Chondrocyte (in vitro differentiated cells): Measurements from ENCODE around the gene SPEF2. TPM values are rescaled to one million over a fixed set of nuclear protein-coding genes. Genes with fewer than 3 reads are reported as not detected.

Source experiments
- DNase-seq: peaks from one replicate; pipeline ENCODE4 v3.0.0; 2021; ENCODE audit warnings: mixed read lengths, low spot score
- H3K27ac Mint-ChIP-seq: one replicate; pipeline ENCODE4 v1.8.0; 2021; ENCODE audit warnings: mild to moderate bottlenecking, moderate library complexity, mixed read lengths; ENCODE audit not compliant: unreplicated experiment
- H3K27me3 Mint-ChIP-seq: 2 replicates; pipeline ENCODE4 v1.8.0; 2021; ENCODE audit warnings: low read depth, mixed read lengths
- H3K36me3 Mint-ChIP-seq: 2 replicates; pipeline ENCODE4 v1.8.0; 2021; ENCODE audit warnings: low read depth, mixed read lengths
- H3K4me1 Mint-ChIP-seq: 2 replicates; pipeline ENCODE4 v1.8.0; 2021; ENCODE audit warnings: low read depth, mild to moderate bottlenecking, mixed read lengths
- H3K4me3 Mint-ChIP-seq: one replicate; pipeline ENCODE4 v1.8.0; 2021; ENCODE audit warnings: mild to moderate bottlenecking, moderate library complexity, mixed read lengths; ENCODE audit not compliant: unreplicated experiment
- H3K9me3 Mint-ChIP-seq: 2 replicates; pipeline ENCODE4 v1.8.0; 2021; ENCODE audit warnings: low read depth, mixed read lengths
- CTCF ChIP-seq: fragments of 200-600 bp; sonication (generic); IDR thresholded peaks from 2 replicates; pipeline ENCODE4 v1.5.0; 2021; ENCODE audit warnings: antibody characterized with exemption, mild to moderate bottlenecking, moderate library complexity
- total RNA-seq: library from RNA; stranded (reverse); gene quantifications from 3 replicates; pipeline ENCODE4 v1.2.1, GENCODE V29; 2021

Gene SPEF2
- total RNA-seq, 1 donor from 2014 or later: 3.1 TPM

- H3K9me3 Mint-ChIP-seq: no peaks in the 10 kb centered on the region
- DNase-seq: no peak
- no peaks in the 10 kb centered on the region for H3K27me3 Mint-ChIP-seq
- no peaks in the 10 kb centered on the region for H3K36me3 Mint-ChIP-seq
- H3K4me1 Mint-ChIP-seq: peaks cover 12% of the 10 kb centered on the region
- no peak overlapping the region for H3K27ac Mint-ChIP-seq
- no peak overlapping the region for H3K4me3 Mint-ChIP-seq
- TF ChIP-seq CTCF: no peak
These were observed 76.8 kb downstream of the SPEF2 start for GRCh38 chr5:35694481-35694880.

GRCh38 chr5:35698047-35698808 is 80.6 kb downstream of the SPEF2 start:
- no peak for DNase-seq
- H3K9me3 Mint-ChIP-seq: no peaks in the 10 kb centered on the region
- H3K4me1 Mint-ChIP-seq: peaks cover 12% of the 10 kb centered on the region
- H3K4me3 Mint-ChIP-seq: no peak overlapping the region
- no peaks in the 10 kb centered on the region for H3K27me3 Mint-ChIP-seq
- no peak for TF ChIP-seq CTCF
- H3K27ac Mint-ChIP-seq: no peak overlapping the region
- no peaks in the 10 kb centered on the region for H3K36me3 Mint-ChIP-seq

- no peaks in the 10 kb centered on the region for H3K9me3 Mint-ChIP-seq
- no peaks in the 10 kb centered on the region for H3K36me3 Mint-ChIP-seq
- TF ChIP-seq CTCF: no peak
- no peaks in the 10 kb centered on the region for H3K4me1 Mint-ChIP-seq
- no peak overlapping the region for H3K27ac Mint-ChIP-seq
- DNase-seq: no peak
- H3K4me3 Mint-ChIP-seq: no peak overlapping the region
- peaks cover 2% of the 10 kb centered on the region for H3K27me3 Mint-ChIP-seq
These were observed 90.0 kb downstream of the SPEF2 start for GRCh38 chr5:35707659-35708058.

GRCh38 chr5:35709688-35710087 is 92.0 kb downstream of the SPEF2 start:
- Mint-ChIP-seq H3K4me1 (no peaks in the 10 kb centered on the region), H3K36me3 (no peaks in the 10 kb centered on the region), H3K27me3 (no peaks in the 10 kb centered on the region), H3K27ac (no peak overlapping the region), H3K4me3 (no peak overlapping the region), H3K9me3 (no peaks in the 10 kb centered on the region)
- DNase-seq: no peak
- no peak for TF ChIP-seq CTCF

- Mint-ChIP-seq H3K4me1 (no peaks in the 10 kb centered on the region), H3K27ac (no peak overlapping the region), H3K4me3 (no peak overlapping the region), H3K27me3 (no peaks in the 10 kb centered on the region), H3K36me3 (no peaks in the 10 kb centered on the region), H3K9me3 (no peaks in the 10 kb centered on the region)
- no peak for DNase-seq
- TF ChIP-seq CTCF: no peak
These were observed 100.1 kb downstream of the SPEF2 start for GRCh38 chr5:35717718-35718117.
